Upper lobe of left lung (tissue), 6 donors: ENCODE measurements around the gene DCAF10. TPM values are rescaled to one million over a fixed set of nuclear protein-coding genes. Genes with fewer than 3 reads are reported as not detected.
"Not testable (repeated sequence)": the region's sequence is repeated elsewhere in the genome, so short reads cannot be mapped to it uniquely, and the experiment has no call there.

Source experiments
- ATAC-seq, 2 donors: fragments of 200-7000 bp; cut with Tn5 transposase; one replicate each; pipeline ENCODE4 v1.9.1; 2022; ENCODE audit warnings: mild to moderate bottlenecking in 2 of 2, moderate library complexity in 2 of 2; ENCODE audit not compliant: low FRiP score in 2 of 2
- DNase-seq, 2 donors: peaks; one replicate each; pipeline ENCODE4 v3.0.0-alpha.2; 2019 to 2020
- H3K27ac ChIP-seq, 4 donors: fragments of 200-600 bp; sonication (generic); one replicate each; pipeline ENCODE4 v1.5.1; 2016 to 2019
- H3K27me3 ChIP-seq, 4 donors: fragments of 200-600 bp; sonication (generic); one replicate each; pipeline ENCODE4 v1.5.1; 2017 to 2019
- H3K36me3 ChIP-seq, 4 donors: fragments of 200-600 bp; sonication (generic); one replicate each; pipeline ENCODE4 v1.5.1; 2016 to 2019
- H3K4me1 ChIP-seq, 4 donors: fragments of 200-600 bp; sonication (generic); one replicate each; pipeline ENCODE4 v1.5.1; 2018 to 2019
- H3K4me3 ChIP-seq, 4 donors: fragments of 200-600 bp; sonication (generic); one replicate each; pipeline ENCODE4 v1.5.1; 2017 to 2019; ENCODE audit warnings: mild to moderate bottlenecking in 2 of 4, moderate library complexity in 1 of 4
- H3K9me3 ChIP-seq, 4 donors: fragments of 200-600 bp; sonication (generic); one replicate each; pipeline ENCODE4 v1.5.1; 2018 to 2019
- EP300 ChIP-seq, 4 donors: sonication (generic); formaldehyde crosslinking; IDR thresholded peaks; one replicate each; pipeline ENCODE4 v1.5.1; 2017; ENCODE audit warnings: antibody characterized with exemption in 4 of 4, control low read depth in 2 of 4
- POLR2A ChIP-seq, 4 donors: fragments of 450-650 bp; IDR thresholded peaks; one replicate each; pipeline ENCODE4 v1.5.1; 2016 to 2017; ENCODE audit warnings: antibody characterized with exemption in 4 of 4, mild to moderate bottlenecking in 2 of 4
- POLR2AphosphoS5 ChIP-seq, 2 donors: sonication (generic); formaldehyde crosslinking; IDR thresholded peaks; one replicate each; pipeline ENCODE4 v1.5.1; 2017; ENCODE audit warnings: antibody characterized with exemption in 2 of 2
- WGBS, 2 donors: methylation state at CpG; one replicate each; pipeline ENCODE4 v1.1.5; 2017 to 2018; 5-methylcytosine and 5-hydroxymethylcytosine counted together
- total RNA-seq, 6 donors: library from RNA; depleted of rRNA in 4 of 6; stranded (reverse); fragments of >200 nt in 4 of 6; gene quantifications; one replicate each; pipeline versions ENCODE4 v1.1.0 to v1.2.1, GENCODE V29; 2016 to 2021
- TF ChIP-seq, protein P1 (sequence below), 6 experiments: fragments of 450-650 bp in 4 of 6; fragments of 200-600 bp in 2 of 6; sonication (generic) in 2 of 6; IDR thresholded peaks; one replicate each; pipeline ENCODE4 v1.5.1; 2016 to 2019; ENCODE audit warnings: antibody characterized with exemption in 6 of 6
- donor health status: DM: no; HTN: no; CAD: no; lungs with moderate emphysema.
- donor health status: DM: no; HTN: yes; CAD: no; lungs with severe emphysema.

The DCAF10 gene
- total RNA-seq, 6 donors from 2014 or later: 19.0 to 42.7 (median 25.1) TPM

DNA sequence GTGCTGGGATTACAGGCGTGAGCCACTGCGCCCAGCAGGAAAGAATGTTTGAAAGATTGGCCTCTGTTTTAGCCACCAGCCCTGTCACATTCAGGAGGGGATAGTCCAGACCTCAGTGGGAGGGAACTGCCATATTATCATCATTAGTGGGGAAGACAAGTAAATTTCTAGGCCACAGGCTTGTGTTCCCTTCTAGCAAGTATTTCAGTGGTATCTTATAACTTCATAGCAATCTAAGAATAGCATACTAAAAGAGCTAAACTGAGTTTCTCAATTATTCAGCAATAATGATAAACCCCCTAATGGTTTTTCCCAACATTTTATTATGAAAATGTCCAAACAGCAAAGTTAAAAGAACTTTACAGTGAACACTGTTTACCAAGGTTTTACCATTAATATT is 73.4 kb downstream of the DCAF10 start:
- no peak for DNase-seq
- no peaks in the 10 kb centered on the region for H3K9me3 ChIP-seq
- WGBS, 2 donors: 96 to 100% methylated on average over 2 of the region's 2 CpGs

DNA sequence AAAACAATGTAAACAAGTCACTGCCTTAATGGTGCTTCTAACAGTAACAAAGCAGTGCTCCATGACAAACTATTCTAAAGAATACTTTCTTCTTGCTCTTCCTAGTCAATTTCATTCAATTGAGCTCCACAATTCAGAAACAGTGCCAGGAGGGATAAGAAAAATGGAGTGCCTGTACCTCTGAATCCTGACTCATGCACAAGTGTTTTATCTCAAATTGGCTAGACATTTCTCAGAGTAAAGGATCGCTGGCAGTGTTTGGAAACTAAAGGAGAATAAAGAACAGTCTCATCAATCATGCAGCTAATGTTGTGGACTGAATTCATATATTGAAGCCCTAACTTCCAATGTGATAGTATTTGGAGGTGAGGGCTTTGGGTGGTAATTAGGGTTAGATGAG is 75.8 kb downstream of the DCAF10 start:
- Histone ChIP-seq H3K27me3 (no peaks in the 10 kb centered on the region), H3K4me3 (no peak overlapping the region), H3K36me3 (peaks cover 0 to 20% (median 7%) of the 10 kb centered on the region in 4 donors), H3K9me3 (no peaks in the 10 kb centered on the region), H3K27ac (no peak overlapping the region), H3K4me1 (no peaks in the 10 kb centered on the region)
- TF ChIP-seq EP300 (IDR thresholded peaks at IDR 0.05) (no peak), POLR2AphosphoS5 (IDR thresholded peaks at IDR 0.05) (no peak), POLR2A (IDR thresholded peaks at IDR 0.05) (no peak)
- TF ChIP-seq, protein P1, sequence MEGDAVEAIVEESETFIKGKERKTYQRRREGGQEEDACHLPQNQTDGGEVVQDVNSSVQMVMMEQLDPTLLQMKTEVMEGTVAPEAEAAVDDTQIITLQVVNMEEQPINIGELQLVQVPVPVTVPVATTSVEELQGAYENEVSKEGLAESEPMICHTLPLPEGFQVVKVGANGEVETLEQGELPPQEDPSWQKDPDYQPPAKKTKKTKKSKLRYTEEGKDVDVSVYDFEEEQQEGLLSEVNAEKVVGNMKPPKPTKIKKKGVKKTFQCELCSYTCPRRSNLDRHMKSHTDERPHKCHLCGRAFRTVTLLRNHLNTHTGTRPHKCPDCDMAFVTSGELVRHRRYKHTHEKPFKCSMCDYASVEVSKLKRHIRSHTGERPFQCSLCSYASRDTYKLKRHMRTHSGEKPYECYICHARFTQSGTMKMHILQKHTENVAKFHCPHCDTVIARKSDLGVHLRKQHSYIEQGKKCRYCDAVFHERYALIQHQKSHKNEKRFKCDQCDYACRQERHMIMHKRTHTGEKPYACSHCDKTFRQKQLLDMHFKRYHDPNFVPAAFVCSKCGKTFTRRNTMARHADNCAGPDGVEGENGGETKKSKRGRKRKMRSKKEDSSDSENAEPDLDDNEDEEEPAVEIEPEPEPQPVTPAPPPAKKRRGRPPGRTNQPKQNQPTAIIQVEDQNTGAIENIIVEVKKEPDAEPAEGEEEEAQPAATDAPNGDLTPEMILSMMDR (IDR thresholded peaks at IDR 0.05): no peak
- ATAC-seq (no peak), DNase-seq (no peak)
- 91 to 93% methylated on average over 1 of the region's 1 CpG for WGBS, 2 donors

More for the DNA sequence above, 73.4 kb downstream of the DCAF10 start:
- Histone ChIP-seq H3K27me3 (no peaks in the 10 kb centered on the region), H3K4me1 (no peaks in the 10 kb centered on the region), H3K4me3 (no peak overlapping the region), H3K36me3 (peaks cover 0 to 6% (median 1%) of the 10 kb centered on the region in 4 donors), H3K27ac (no peak overlapping the region)
- TF ChIP-seq, protein P1 (IDR thresholded peaks at IDR 0.05): no peak
- TF ChIP-seq POLR2AphosphoS5 (IDR thresholded peaks at IDR 0.05): no peak
- TF ChIP-seq POLR2A (IDR thresholded peaks at IDR 0.05): no peak
- no peak for TF ChIP-seq EP300 (IDR thresholded peaks at IDR 0.05)
- ATAC-seq: no peak

DNA sequence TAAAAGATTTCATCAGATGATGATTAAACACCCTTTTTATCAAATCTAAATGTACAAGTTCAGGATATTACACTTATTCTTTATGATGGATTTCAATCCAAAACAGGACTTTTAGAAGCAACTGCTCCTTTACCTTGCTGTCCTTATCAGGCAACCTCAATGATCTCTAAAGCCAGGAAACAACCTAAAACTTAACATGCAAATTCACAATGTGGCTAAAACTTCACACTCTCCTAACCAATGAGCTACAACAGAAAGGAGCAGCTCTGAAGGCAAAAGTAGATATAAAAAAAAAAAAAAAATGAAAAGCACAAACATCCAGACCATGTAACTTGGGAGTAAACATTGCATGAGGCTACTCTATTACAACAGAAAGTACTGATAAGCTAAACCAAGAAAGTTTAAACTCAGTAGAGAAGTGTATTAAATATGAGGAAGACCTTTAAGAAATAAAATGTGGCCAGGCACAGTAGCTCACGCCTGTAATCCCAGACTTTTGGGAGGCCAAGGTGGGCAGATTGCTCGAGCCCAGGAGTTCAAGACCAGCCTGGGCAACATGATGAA is 80.4 kb downstream of the DCAF10 start:
- Histone ChIP-seq H3K27ac (no peak overlapping the region), H3K4me1 (no peaks in the 10 kb centered on the region), H3K27me3 (no peaks in the 10 kb centered on the region), H3K4me3 (no peak overlapping the region), H3K36me3 (peaks cover 0 to 26% (median 8%) of the 10 kb centered on the region in 4 donors), H3K9me3 (no peaks in the 10 kb centered on the region)
- ATAC-seq (no peak), DNase-seq (no peak)
- TF ChIP-seq, protein P1 (IDR thresholded peaks at IDR 0.05): no peak
- TF ChIP-seq POLR2A (IDR thresholded peaks at IDR 0.05) (no peak), EP300 (IDR thresholded peaks at IDR 0.05) (no peak), POLR2AphosphoS5 (IDR thresholded peaks at IDR 0.05) (no peak)
- 86 to 96% methylated on average over 2 of the region's 2 CpGs for WGBS, 2 donors

DNA sequence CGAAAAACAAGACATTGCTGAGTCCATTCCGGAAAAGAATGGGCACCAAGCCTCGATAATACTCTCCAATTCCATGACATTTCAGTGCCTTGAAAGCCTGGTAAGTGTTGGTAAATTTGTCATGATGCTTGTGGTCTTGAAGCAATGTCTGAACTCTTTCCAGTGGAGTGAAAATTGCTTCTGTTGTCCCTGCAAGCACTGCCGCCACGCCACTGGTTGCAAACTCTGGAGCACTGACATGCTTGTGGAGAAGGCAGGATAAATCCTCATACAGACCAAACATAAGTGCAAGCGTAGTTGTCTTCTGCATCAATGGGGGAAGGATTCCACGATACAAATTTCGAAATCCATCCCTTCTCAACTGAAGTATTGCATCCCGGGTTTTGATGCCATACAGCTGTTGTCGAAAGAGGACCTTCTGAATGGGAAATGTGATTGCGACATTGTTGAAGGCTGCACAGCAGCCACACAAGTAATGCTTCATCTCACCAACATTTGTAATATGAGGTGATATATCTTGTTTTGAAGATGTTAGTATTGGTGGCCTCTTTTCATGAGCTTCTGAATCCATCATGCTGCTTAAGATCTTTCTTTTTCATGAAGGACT is 87.5 kb downstream of the DCAF10 start:
- H3K4me1 ChIP-seq, H3K27ac ChIP-seq, ATAC-seq, DNase-seq, H3K4me3 ChIP-seq, H3K9me3 ChIP-seq, H3K27me3 ChIP-seq: not testable (repeated sequence)
- peaks cover 0 to 55% (median 13%) of the 10 kb centered on the region in 4 donors for H3K36me3 ChIP-seq
- peak; percentile 24 to 43 for TF ChIP-seq POLR2AphosphoS5 (IDR thresholded peaks at IDR 0.05)
- WGBS, 2 donors: 77 to 90% methylated on average over 11 of the region's 11 CpGs

DNA sequence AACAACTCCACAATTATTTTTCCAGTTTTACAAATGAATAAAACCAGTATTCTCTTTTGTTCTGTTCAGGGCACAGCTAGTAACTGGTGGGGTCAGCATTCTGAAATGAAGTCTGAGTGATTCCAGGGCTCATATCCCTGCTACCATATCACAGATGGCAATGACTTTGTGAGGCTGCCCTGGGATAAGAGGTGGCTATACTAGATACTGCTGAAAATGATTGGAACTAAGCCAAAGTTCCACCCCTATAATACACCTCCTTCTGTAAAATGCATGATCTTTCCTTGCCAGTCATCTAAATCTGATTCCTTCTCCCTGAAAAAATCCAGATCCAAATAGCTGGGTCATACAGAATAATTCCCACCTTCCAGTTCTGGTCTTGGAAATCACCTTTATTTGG is 88.9 kb downstream of the DCAF10 start:
- TF ChIP-seq POLR2AphosphoS5 (IDR thresholded peaks at IDR 0.05): no peak
- no peak for TF ChIP-seq EP300 (IDR thresholded peaks at IDR 0.05)
- TF ChIP-seq, protein P1 (IDR thresholded peaks at IDR 0.05): no peak
- TF ChIP-seq POLR2A (IDR thresholded peaks at IDR 0.05): no peak
- no peaks in the 10 kb centered on the region for H3K4me1 ChIP-seq
- H3K4me3 ChIP-seq: no peak overlapping the region
- ATAC-seq (no peak), DNase-seq (no peak)
- peaks cover under 1 to 70% (median 25%) of the 10 kb centered on the region in 4 donors for H3K36me3 ChIP-seq
- no peak overlapping the region for H3K27ac ChIP-seq
- H3K27me3 ChIP-seq: no peaks in the 10 kb centered on the region
- no peaks in the 10 kb centered on the region for H3K9me3 ChIP-seq

DNA sequence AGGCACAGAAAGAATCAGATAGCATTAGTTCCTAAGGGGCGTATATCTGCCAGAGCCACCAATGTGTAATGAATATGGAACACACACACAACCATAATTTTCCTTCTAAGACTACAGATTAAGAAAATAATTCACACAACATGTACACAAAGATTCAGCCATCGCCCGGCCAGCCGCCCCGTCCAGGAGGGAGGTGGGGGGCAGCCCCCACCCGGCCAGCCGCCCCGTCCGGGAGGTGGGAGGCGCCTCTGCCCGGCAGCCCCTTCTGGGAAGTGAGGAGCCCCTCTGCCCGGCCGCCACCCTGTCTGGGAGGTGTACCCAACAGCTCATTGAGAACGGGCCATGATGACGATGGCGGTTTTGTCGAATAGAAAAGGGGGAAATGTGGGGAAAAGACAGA is 90.4 kb downstream of the DCAF10 start:
- not testable (repeated sequence) for H3K27ac ChIP-seq, ATAC-seq, H3K4me3 ChIP-seq, H3K4me1 ChIP-seq, H3K9me3 ChIP-seq, H3K27me3 ChIP-seq
- peaks cover 8 to 78% (median 34%) of the 10 kb centered on the region in 4 donors for H3K36me3 ChIP-seq
- 95 to 96% methylated on average over 11 to 15 of the region's 17 CpGs for WGBS, 2 donors
- DNase-seq: peak in 1 of 2 donors; percentile 73
